Kasumi-1 (cell line): Measurements from ENCODE around the gene POMP.
"Not testable (repeated sequence)": the region's sequence is repeated elsewhere in the genome, so short reads cannot be mapped to it uniquely, and the experiment has no call there.

Experiments used
- DNase-seq, 2 experiments: peaks; one replicate each; lab custom pipeline; 2025; lab: John Stamatoyannopoulos, UW

POMP gene

GRCh38 chr13:28637714-28638355 is 21.1 kb upstream of the POMP start:
- DNase-seq: no peak

- no peak for DNase-seq
These were observed 20.2 kb upstream of the POMP start for GRCh38 chr13:28638756-28639155.

GRCh38 chr13:28640861-28641599 is 17.9 kb upstream of the POMP start:
- no peak for DNase-seq

GRCh38 chr13:28641600-28641926 is 17.4 kb upstream of the POMP start:
- DNase-seq: no peak

GRCh38 chr13:28650284-28650683 is 8.6 kb upstream of the POMP start:
- no peak for DNase-seq

GRCh38 chr13:28651810-28652401 is 7.0 kb upstream of the POMP start:
- no peak for DNase-seq

GRCh38 chr13:28653111-28653510 is 5.8 kb upstream of the POMP start:
- no peak for DNase-seq

GRCh38 chr13:28654276-28654675 is 4.7 kb upstream of the POMP start:
- DNase-seq: no peak

- DNase-seq: no peak
These were observed 3.4 kb upstream of the POMP start for GRCh38 chr13:28655561-28655960.

- DNase-seq: peak; percentile 23 to 28
These were observed 969 bp upstream of the POMP start for GRCh38 chr13:28657784-28658538.

GRCh38 chr13:28658539-28658795 is 463 bp upstream of the POMP start:
- DNase-seq: no peak

- DNase-seq: peak in 1 of 2 experiments; percentile 5
These were observed 666 bp downstream of the POMP start for GRCh38 chr13:28659621-28659970.

- no peak for DNase-seq
These were observed 8.1 kb downstream of the POMP start for GRCh38 chr13:28666897-28667488.

GRCh38 chr13:28671126-28671792 is 12.3 kb downstream of the POMP start:
- DNase-seq: peak in 1 of 2 experiments; percentile 2

GRCh38 chr13:28678809-28679208 is 19.9 kb downstream of the POMP start:
- peak in 1 of 2 experiments; percentile 1 for DNase-seq

- peak; percentile 14 to 21 for DNase-seq
These were observed 20.7 kb downstream of the POMP start for GRCh38 chr13:28679628-28680027.

- DNase-seq: no peak
These were observed 21.6 kb downstream of the POMP start for GRCh38 chr13:28680541-28680940.

GRCh38 chr13:28683169-28683568 is 24.2 kb downstream of the POMP start:
- not testable (repeated sequence) for DNase-seq

- DNase-seq: no peak
These were observed 25.3 kb downstream of the POMP start for GRCh38 chr13:28684257-28684656.

- no peak for DNase-seq
These were observed 26.2 kb downstream of the POMP start for GRCh38 chr13:28685114-28685513.

- no peak for DNase-seq
These were observed 27.0 kb downstream of the POMP start for GRCh38 chr13:28685892-28686291.
